C4-2B (cell line): ENCODE measurements around the gene SOBP.
"Not testable (repeated sequence)": the region's sequence is repeated elsewhere in the genome, so short reads cannot be mapped to it uniquely, and the experiment has no call there.

Experiments used
- H3K27ac ChIP-seq: fragments of 450-650 bp; 2 replicates; pipeline ENCODE4 v1.5.1; 2017
- ZFX ChIP-seq: fragments of 450-650 bp; IDR thresholded peaks from 2 replicates; pipeline ENCODE4 v1.6.1; 2017
- TF ChIP-seq, protein P1 (sequence below): fragments of 450-650 bp; conservative IDR thresholded peaks from 2 replicates; pipeline ENCODE4 v1.5.1; 2017; ENCODE audit warnings: mild to moderate bottlenecking

The SOBP gene

DNA sequence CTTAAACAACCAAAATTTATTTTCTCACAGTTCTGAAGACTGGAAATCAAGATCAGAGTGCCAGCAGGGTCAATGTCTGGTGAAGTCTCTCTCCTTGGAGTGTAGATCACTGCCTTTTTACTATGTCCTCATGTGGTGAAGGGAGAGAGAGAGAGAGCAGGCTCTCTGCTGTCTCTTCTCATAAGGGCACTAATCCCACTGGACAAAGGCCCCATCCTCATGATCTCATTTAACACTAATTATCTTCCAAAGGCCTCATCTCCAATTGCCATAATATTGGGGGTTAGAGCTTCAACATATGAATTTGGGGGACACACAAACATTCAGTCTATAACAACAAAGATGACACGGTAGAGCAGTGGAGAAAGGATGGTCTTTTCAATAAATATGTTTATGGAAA is 27.4 kb downstream of the SOBP start:
- TF ChIP-seq, protein P1, sequence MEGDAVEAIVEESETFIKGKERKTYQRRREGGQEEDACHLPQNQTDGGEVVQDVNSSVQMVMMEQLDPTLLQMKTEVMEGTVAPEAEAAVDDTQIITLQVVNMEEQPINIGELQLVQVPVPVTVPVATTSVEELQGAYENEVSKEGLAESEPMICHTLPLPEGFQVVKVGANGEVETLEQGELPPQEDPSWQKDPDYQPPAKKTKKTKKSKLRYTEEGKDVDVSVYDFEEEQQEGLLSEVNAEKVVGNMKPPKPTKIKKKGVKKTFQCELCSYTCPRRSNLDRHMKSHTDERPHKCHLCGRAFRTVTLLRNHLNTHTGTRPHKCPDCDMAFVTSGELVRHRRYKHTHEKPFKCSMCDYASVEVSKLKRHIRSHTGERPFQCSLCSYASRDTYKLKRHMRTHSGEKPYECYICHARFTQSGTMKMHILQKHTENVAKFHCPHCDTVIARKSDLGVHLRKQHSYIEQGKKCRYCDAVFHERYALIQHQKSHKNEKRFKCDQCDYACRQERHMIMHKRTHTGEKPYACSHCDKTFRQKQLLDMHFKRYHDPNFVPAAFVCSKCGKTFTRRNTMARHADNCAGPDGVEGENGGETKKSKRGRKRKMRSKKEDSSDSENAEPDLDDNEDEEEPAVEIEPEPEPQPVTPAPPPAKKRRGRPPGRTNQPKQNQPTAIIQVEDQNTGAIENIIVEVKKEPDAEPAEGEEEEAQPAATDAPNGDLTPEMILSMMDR, result no peak
- TF ChIP-seq ZFX, result no peak
- H3K27ac ChIP-seq, result no peak overlapping the region

DNA sequence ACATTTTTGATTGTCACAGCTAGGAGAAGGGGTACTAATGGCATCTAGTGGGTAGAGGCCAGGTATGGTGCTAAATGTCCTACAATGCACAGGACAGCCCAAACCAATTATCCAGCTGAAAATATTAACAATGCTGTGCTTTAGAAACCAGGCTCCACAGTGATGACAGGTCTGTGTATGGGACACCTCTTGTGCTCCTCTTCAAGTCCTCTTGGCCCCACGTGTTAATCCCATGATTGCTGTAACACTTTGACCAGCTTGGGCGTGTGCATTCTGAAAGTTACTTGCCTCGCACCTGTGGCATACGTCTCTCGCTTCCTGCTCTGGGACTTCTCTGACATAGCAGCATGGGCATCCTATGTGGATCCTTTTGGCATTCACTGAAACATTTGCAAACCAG is 29.3 kb downstream of the SOBP start:
- not testable (repeated sequence) for H3K27ac ChIP-seq

DNA sequence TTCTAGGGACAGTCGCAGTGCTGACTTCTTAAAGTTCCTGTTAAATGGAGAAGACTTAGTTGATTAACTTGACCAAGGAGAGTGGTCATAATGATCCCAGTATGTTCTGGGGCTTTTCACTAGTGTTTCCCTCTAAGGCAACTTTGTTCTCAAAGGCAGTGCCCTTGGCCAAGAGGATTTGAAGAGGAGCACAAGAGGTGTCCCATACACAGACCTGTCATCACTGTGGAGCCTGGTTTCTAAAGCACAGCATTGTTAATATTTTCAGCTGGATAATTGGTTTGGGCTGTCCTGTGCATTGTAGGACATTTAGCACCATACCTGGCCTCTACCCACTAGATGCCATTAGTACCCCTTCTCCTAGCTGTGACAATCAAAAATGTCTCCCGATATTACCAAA is 30.8 kb downstream of the SOBP start:
- H3K27ac ChIP-seq, result not testable (repeated sequence)

DNA sequence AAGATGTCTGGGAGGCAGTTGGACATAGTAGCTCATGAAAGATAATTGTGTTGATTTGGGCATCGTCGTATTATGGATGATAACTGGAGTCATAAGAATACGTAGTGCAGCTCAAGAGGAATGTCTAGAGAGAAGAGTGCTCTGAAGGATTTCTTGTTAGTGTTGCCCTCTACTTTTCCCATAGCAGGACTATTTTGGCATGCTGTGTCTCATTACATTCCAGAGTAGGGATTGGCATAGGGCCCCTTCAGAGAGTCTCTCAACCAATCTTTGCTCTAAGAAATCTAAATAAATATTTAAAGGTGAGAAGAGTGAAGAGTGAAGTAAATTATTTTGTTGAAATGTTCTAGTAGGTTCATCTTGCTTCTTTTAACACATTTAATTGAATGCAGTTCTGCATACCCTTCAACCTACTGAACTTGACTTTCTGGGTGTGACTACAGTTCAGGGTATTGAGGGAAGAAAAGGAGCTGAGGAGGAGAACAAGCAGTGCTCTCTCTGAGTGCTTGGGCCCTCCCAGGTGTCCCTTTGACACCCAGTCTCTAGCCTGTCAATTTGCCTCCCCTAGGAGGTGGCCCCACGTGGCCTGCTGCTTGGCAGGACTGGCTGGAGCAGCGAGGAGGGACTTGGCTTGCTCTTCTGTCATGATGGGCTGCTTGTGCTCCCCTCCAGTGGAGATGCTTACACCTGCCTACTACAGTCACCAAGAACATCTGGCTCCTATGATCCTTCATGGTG is 33.3 kb downstream of the SOBP start:
- TF ChIP-seq ZFX, result no peak
- TF ChIP-seq, protein P1, result no peak
- H3K27ac ChIP-seq, result no peak overlapping the region

DNA sequence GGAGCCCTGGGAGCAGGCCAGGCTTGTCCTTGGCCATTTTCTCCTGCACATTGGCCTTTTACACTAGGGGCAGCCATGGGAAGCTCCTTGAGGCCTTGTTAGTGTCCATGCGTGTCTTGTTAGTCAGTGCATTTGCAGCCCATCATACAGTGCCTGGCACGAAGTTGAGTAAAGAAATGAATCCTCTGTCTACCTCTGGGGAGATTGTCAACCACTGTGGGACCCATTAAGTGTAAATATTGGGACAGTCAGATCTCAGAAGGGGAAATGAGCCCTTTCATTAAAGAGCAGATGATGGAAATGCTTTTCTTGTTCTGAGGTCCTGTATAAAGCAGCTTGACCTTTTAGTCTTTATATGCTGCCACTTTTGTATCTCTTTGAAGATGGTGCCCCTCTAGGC is 33.9 kb downstream of the SOBP start:
- H3K27ac ChIP-seq, result no peak overlapping the region
- no peak for TF ChIP-seq ZFX

DNA sequence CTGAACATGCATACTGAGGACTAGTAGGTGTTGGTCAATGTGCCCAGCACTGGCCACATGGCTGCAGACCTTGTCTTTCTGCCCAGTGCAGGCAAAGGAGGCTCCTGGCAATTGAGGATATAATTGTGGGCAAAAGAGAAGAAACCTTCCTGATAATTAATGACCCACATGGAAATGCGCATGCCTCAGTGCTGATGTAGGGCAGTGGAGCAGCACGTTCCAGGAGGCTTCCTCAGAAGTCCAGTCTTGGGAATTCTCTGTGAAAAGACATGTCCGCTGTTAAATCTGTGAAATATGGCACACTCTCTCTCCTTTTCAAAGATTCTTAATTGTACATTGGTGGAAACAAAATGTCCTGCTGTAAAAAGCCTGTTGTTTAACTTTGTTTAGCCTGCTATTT is 34.7 kb downstream of the SOBP start:
- H3K27ac ChIP-seq, result no peak overlapping the region
- no peak for TF ChIP-seq ZFX
- TF ChIP-seq, protein P1, result no peak

DNA sequence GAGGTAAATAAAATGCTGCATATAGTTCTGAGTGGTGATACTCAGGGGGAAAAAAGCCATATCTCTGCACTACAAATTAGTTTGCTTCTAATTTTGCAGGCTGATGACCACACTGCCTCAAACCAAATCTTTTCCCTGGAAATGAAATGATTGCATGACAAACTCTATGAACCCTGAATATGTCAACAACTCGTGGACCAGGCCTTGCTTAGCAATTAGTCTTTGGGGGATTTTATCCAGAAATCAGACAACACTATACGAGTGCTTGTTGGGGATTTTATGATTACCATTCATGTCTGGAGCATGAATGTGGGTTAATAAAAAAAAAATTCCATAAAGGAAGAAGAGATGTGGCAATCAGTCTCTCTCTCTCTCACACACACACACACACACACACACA is 42.0 kb downstream of the SOBP start:
- TF ChIP-seq ZFX, result no peak
- TF ChIP-seq, protein P1, result no peak
- H3K27ac ChIP-seq, result no peak overlapping the region

DNA sequence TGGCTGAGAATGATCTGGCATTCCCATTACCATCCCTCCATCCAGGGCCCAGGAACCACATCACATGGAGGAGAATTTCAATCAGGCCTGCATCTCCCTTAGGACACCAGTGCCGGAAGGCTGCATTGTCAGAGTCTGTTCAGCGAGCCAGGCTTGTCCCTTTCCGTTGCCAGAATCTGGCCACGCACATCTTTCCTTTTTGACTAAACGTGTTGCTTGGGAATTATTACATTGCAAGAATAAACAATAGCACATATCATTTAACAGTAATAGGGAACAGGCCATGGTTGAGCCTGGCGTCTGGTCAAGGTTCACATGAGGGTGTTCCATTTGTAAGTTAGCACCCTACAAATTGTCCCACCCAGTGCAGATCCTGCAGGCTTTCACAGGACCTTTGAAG is 42.8 kb downstream of the SOBP start:
- H3K27ac ChIP-seq, result no peak overlapping the region
- no peak for TF ChIP-seq ZFX
- TF ChIP-seq, protein P1, result no peak

DNA sequence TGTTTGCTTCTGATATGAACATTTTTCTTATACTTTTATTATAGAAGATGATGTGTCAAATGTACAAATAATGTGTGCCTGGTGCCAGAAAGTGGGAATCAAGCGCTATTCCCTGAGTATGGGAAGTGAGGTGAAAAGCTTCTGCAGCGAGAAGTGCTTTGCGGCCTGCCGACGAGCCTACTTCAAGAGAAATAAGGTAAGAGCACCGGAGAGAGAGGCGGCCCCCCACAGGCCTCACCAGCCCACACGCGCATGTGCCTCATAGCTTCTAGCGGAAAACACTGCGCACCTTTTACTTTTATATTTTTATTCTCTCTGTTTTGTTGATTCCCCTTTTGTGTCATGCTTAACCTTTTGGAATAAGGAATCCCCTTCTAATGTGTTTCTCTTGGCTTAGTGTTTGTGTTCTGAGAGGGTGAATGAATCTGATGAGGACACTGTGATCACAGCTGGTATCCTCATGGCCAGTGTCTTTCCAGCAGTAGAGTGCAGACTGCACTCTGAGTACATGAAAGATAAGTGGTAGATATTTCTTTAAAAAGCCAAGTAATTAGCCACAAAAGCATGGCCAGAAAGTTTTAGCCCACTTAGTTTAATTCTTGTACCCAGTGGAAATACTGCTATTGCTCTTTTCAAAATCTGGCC is 43.6 kb downstream of the SOBP start:
- TF ChIP-seq ZFX, result no peak
- TF ChIP-seq, protein P1, result no peak
- no peak overlapping the region for H3K27ac ChIP-seq
